ENCODE results near the gene EPRS1.
"Not testable (repeated sequence)": the region's sequence is repeated elsewhere in the genome, so short reads cannot be mapped to it uniquely, and the experiment has no call there.

The EPRS1 gene

GRCh38 chr1:220067269-220068204 lies 21.2 kb upstream of the EPRS1 start:
- Histone ChIP-seq H3K4me1 (ENCODE audit: control insufficient read depth, insufficient read depth, low read length) (no peaks in the 10 kb centered on the region), H3K36me3 (ENCODE audit: control insufficient read depth, insufficient read depth, low read length) (peaks cover 6% of the 10 kb centered on the region), H3K27me3 (ENCODE audit: control insufficient read depth, insufficient read depth, low read length) (no peaks in the 10 kb centered on the region), H3K4me3 (ENCODE audit: low read length) (no peak overlapping the region), H3K9ac (ENCODE audit: low read length) (no peak overlapping the region), H3K9me3 (ENCODE audit: control insufficient read depth, low read length) (no peaks in the 10 kb centered on the region)

- no peaks in the 10 kb centered on the region for H3K27me3 ChIP-seq (ENCODE audit: control insufficient read depth, insufficient read depth, low read length)
- no peaks in the 10 kb centered on the region for H3K4me1 ChIP-seq (ENCODE audit: control insufficient read depth, insufficient read depth, low read length)
- H3K36me3 ChIP-seq (ENCODE audit: control insufficient read depth, insufficient read depth, low read length): peaks cover 2% of the 10 kb centered on the region
- H3K9me3 ChIP-seq (ENCODE audit: control insufficient read depth, low read length): no peaks in the 10 kb centered on the region
- H3K4me3 ChIP-seq (ENCODE audit: low read length): no peak overlapping the region
- no peak overlapping the region for H3K9ac ChIP-seq (ENCODE audit: low read length)
Measured at GRCh38 chr1:220062629-220063028, 16.3 kb upstream of the EPRS1 start.

GRCh38 chr1:220060876-220061275 lies 14.6 kb upstream of the EPRS1 start:
- Histone ChIP-seq H3K27me3 (ENCODE audit: control insufficient read depth, insufficient read depth, low read length) (no peaks in the 10 kb centered on the region), H3K9ac (ENCODE audit: low read length) (no peak overlapping the region), H3K4me1 (ENCODE audit: control insufficient read depth, insufficient read depth, low read length) (no peaks in the 10 kb centered on the region), H3K36me3 (ENCODE audit: control insufficient read depth, insufficient read depth, low read length) (no peaks in the 10 kb centered on the region), H3K4me3 (ENCODE audit: low read length) (no peak overlapping the region), H3K9me3 (ENCODE audit: control insufficient read depth, low read length) (no peaks in the 10 kb centered on the region)

GRCh38 chr1:220056374-220056773 lies 10.1 kb upstream of the EPRS1 start:
- Histone ChIP-seq H3K9ac (ENCODE audit: low read length) (no peak overlapping the region), H3K9me3 (ENCODE audit: control insufficient read depth, low read length) (no peaks in the 10 kb centered on the region), H3K27me3 (ENCODE audit: control insufficient read depth, insufficient read depth, low read length) (no peaks in the 10 kb centered on the region), H3K4me1 (ENCODE audit: control insufficient read depth, insufficient read depth, low read length) (no peaks in the 10 kb centered on the region), H3K4me3 (ENCODE audit: low read length) (no peak overlapping the region), H3K36me3 (ENCODE audit: control insufficient read depth, insufficient read depth, low read length) (no peaks in the 10 kb centered on the region)

- H3K36me3 ChIP-seq (ENCODE audit: control insufficient read depth, insufficient read depth, low read length): no peaks in the 10 kb centered on the region
- peaks cover 7% of the 10 kb centered on the region for H3K4me1 ChIP-seq (ENCODE audit: control insufficient read depth, insufficient read depth, low read length)
- peak overlapping the region; percentile 70 for H3K4me3 ChIP-seq (ENCODE audit: low read length)
- no peaks in the 10 kb centered on the region for H3K27me3 ChIP-seq (ENCODE audit: control insufficient read depth, insufficient read depth, low read length)
- peak overlapping the region; percentile 87 for H3K9ac ChIP-seq (ENCODE audit: low read length)
- no peaks in the 10 kb centered on the region for H3K9me3 ChIP-seq (ENCODE audit: control insufficient read depth, low read length)
Measured at GRCh38 chr1:220045356-220046051, 801 bp downstream of the EPRS1 start.

- peak overlapping the region; percentile 70 for H3K4me3 ChIP-seq (ENCODE audit: low read length)
- H3K9me3 ChIP-seq (ENCODE audit: control insufficient read depth, low read length): no peaks in the 10 kb centered on the region
- H3K9ac ChIP-seq (ENCODE audit: low read length): peak overlapping the region; percentile 87
- H3K36me3 ChIP-seq (ENCODE audit: control insufficient read depth, insufficient read depth, low read length): no peaks in the 10 kb centered on the region
- H3K27me3 ChIP-seq (ENCODE audit: control insufficient read depth, insufficient read depth, low read length): no peaks in the 10 kb centered on the region
- H3K4me1 ChIP-seq (ENCODE audit: control insufficient read depth, insufficient read depth, low read length): peaks cover 7% of the 10 kb centered on the region
Measured at GRCh38 chr1:220044678-220045355, 1.5 kb downstream of the EPRS1 start.

GRCh38 chr1:220043646-220044045 lies 2.7 kb downstream of the EPRS1 start:
- H3K4me1 ChIP-seq (ENCODE audit: control insufficient read depth, insufficient read depth, low read length): peaks cover 9% of the 10 kb centered on the region
- no peaks in the 10 kb centered on the region for H3K36me3 ChIP-seq (ENCODE audit: control insufficient read depth, insufficient read depth, low read length)
- H3K9ac ChIP-seq (ENCODE audit: low read length): no peak overlapping the region
- no peaks in the 10 kb centered on the region for H3K27me3 ChIP-seq (ENCODE audit: control insufficient read depth, insufficient read depth, low read length)
- H3K4me3 ChIP-seq (ENCODE audit: low read length): no peak overlapping the region
- H3K9me3 ChIP-seq (ENCODE audit: control insufficient read depth, low read length): no peaks in the 10 kb centered on the region

- H3K36me3 ChIP-seq (ENCODE audit: control insufficient read depth, insufficient read depth, low read length): no peaks in the 10 kb centered on the region
- H3K9ac ChIP-seq (ENCODE audit: low read length): no peak overlapping the region
- no peaks in the 10 kb centered on the region for H3K27me3 ChIP-seq (ENCODE audit: control insufficient read depth, insufficient read depth, low read length)
Measured at GRCh38 chr1:220040028-220040596, 6.2 kb downstream of the EPRS1 start.

GRCh38 chr1:220038640-220039039 lies 7.7 kb downstream of the EPRS1 start:
- H3K27me3 ChIP-seq (ENCODE audit: control insufficient read depth, insufficient read depth, low read length): no peaks in the 10 kb centered on the region

More at GRCh38 chr1:220040028-220040596, 6.2 kb downstream of the EPRS1 start:
- H3K4me1 ChIP-seq (ENCODE audit: control insufficient read depth, insufficient read depth, low read length): peaks cover 13% of the 10 kb centered on the region
- H3K4me3 ChIP-seq (ENCODE audit: low read length): no peak overlapping the region
- H3K9me3 ChIP-seq (ENCODE audit: control insufficient read depth, low read length): no peaks in the 10 kb centered on the region

GRCh38 chr1:220037810-220038209 lies 8.5 kb downstream of the EPRS1 start:
- H3K9ac ChIP-seq (ENCODE audit: low read length); H3K36me3 ChIP-seq (ENCODE audit: control insufficient read depth, insufficient read depth, low read length); H3K27me3 ChIP-seq (ENCODE audit: control insufficient read depth, insufficient read depth, low read length); H3K4me3 ChIP-seq (ENCODE audit: low read length); H3K9me3 ChIP-seq (ENCODE audit: control insufficient read depth, low read length); H3K4me1 ChIP-seq (ENCODE audit: control insufficient read depth, insufficient read depth, low read length): not testable (repeated sequence)

More at GRCh38 chr1:220038640-220039039, 7.7 kb downstream of the EPRS1 start:
- Histone ChIP-seq H3K4me1 (ENCODE audit: control insufficient read depth, insufficient read depth, low read length) (peaks cover 8% of the 10 kb centered on the region), H3K9ac (ENCODE audit: low read length) (no peak overlapping the region), H3K4me3 (ENCODE audit: low read length) (no peak overlapping the region), H3K36me3 (ENCODE audit: control insufficient read depth, insufficient read depth, low read length) (no peaks in the 10 kb centered on the region), H3K9me3 (ENCODE audit: control insufficient read depth, low read length) (no peaks in the 10 kb centered on the region)

GRCh38 chr1:220032911-220033310 lies 13.4 kb downstream of the EPRS1 start:
- Histone ChIP-seq H3K9ac (ENCODE audit: low read length) (no peak overlapping the region), H3K4me3 (ENCODE audit: low read length) (no peak overlapping the region), H3K36me3 (ENCODE audit: control insufficient read depth, insufficient read depth, low read length) (peaks cover 5% of the 10 kb centered on the region), H3K9me3 (ENCODE audit: control insufficient read depth, low read length) (no peaks in the 10 kb centered on the region), H3K4me1 (ENCODE audit: control insufficient read depth, insufficient read depth, low read length) (no peaks in the 10 kb centered on the region), H3K27me3 (ENCODE audit: control insufficient read depth, insufficient read depth, low read length) (no peaks in the 10 kb centered on the region)
